ENCODE results near the gene CA10.

Gene CA10

DNA sequence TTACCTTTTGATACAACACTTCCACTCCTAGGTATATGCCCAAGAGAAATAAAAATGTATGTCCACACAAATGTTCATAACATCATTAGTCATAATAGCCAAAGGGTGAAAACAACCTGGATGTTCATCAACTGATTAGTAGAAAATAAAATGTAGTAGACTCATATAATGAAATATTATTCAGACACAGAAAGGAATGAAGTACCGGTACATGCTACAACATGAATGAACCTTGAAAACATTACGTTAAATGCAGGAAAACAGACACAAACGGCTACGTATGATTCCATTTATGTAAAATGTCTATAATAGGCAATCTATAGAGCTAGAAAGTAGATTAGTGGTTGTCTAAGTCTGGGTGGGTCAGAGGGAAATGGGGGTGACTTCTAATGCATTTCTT lies 358.5 kb downstream of the CA10 start:
- H3K9me3 Mint-ChIP-seq: no peaks in the 10 kb centered on the region
- H3K27me3 Mint-ChIP-seq: no peaks in the 10 kb centered on the region
- H3K4me1 Mint-ChIP-seq (ENCODE audit: low read depth in 2 of 2): no peaks in the 10 kb centered on the region
- H3K27ac Mint-ChIP-seq: no peak overlapping the region
- H3K36me3 Mint-ChIP-seq (ENCODE audit: insufficient read depth): no peaks in the 10 kb centered on the region
- no peak for DNase-seq
- ATAC-seq (replicated peaks): no peak
- H3K4me3 Mint-ChIP-seq: no peak overlapping the region

GRCh38 chr17:51799240-51799639 lies 359.3 kb downstream of the CA10 start:
- H3K4me3 Mint-ChIP-seq: no peak overlapping the region
- H3K4me1 Mint-ChIP-seq (ENCODE audit: low read depth in 2 of 2): no peaks in the 10 kb centered on the region
- no peak for ATAC-seq (replicated peaks)
- H3K9me3 Mint-ChIP-seq: no peaks in the 10 kb centered on the region
- H3K27ac Mint-ChIP-seq: no peak overlapping the region
- DNase-seq: no peak
- H3K36me3 Mint-ChIP-seq (ENCODE audit: insufficient read depth): no peaks in the 10 kb centered on the region
- no peaks in the 10 kb centered on the region for H3K27me3 Mint-ChIP-seq

GRCh38 chr17:51797150-51797549 lies 361.4 kb downstream of the CA10 start:
- H3K27ac Mint-ChIP-seq: no peak overlapping the region
- no peaks in the 10 kb centered on the region for H3K4me1 Mint-ChIP-seq (ENCODE audit: low read depth in 2 of 2)
- H3K4me3 Mint-ChIP-seq: no peak overlapping the region
- no peaks in the 10 kb centered on the region for H3K27me3 Mint-ChIP-seq
- no peaks in the 10 kb centered on the region for H3K9me3 Mint-ChIP-seq
- DNase-seq (no peak), ATAC-seq (replicated peaks) (no peak)
- no peaks in the 10 kb centered on the region for H3K36me3 Mint-ChIP-seq (ENCODE audit: insufficient read depth)

- H3K36me3 Mint-ChIP-seq (ENCODE audit: insufficient read depth): no peaks in the 10 kb centered on the region
- H3K9me3 Mint-ChIP-seq: no peaks in the 10 kb centered on the region
- DNase-seq: no peak
- H3K27me3 Mint-ChIP-seq: no peaks in the 10 kb centered on the region
- H3K4me3 Mint-ChIP-seq: no peak overlapping the region
- no peak overlapping the region for H3K27ac Mint-ChIP-seq
- no peaks in the 10 kb centered on the region for H3K4me1 Mint-ChIP-seq (ENCODE audit: low read depth in 2 of 2)
- no peak for ATAC-seq (replicated peaks)
These were observed 362.5 kb downstream of the CA10 start for GRCh38 chr17:51796026-51796425.

- Mint-ChIP-seq H3K36me3 (ENCODE audit: insufficient read depth) (no peaks in the 10 kb centered on the region), H3K27ac (no peak overlapping the region), H3K9me3 (no peaks in the 10 kb centered on the region), H3K27me3 (no peaks in the 10 kb centered on the region), H3K4me1 (ENCODE audit: low read depth in 2 of 2) (no peaks in the 10 kb centered on the region), H3K4me3 (no peak overlapping the region)
- DNase-seq (no peak), ATAC-seq (replicated peaks) (no peak)
These were observed 363.1 kb downstream of the CA10 start for GRCh38 chr17:51795401-51795800.

- Mint-ChIP-seq H3K36me3 (ENCODE audit: insufficient read depth) (no peaks in the 10 kb centered on the region), H3K9me3 (peaks cover 0 to 2% of the 10 kb centered on the region in 2 donors), H3K4me1 (ENCODE audit: low read depth in 2 of 2) (no peaks in the 10 kb centered on the region), H3K27me3 (no peaks in the 10 kb centered on the region), H3K27ac (no peak overlapping the region), H3K4me3 (no peak overlapping the region)
- DNase-seq (no peak), ATAC-seq (replicated peaks) (no peak)
These were observed 364.0 kb downstream of the CA10 start for GRCh38 chr17:51794466-51794865.

DNA sequence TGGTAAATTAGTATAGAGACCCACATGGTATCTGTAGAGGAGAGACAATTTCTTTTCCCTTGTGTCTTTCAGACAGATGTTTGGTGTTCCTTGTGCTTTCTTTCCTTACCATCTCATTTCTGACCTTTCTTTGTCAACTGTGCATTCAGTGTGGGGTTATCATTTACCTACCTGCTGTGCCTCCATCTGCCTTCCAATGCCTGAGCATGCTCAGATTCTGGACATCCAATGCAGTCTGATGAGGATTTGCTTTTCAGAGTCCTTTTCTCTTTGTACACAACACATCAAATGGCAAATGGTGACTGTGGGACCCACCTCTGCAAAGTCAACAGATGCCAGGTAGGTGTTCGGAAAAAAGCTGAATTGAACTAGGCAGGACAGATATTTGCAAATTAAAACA lies 364.8 kb downstream of the CA10 start:
- no peaks in the 10 kb centered on the region for H3K4me1 Mint-ChIP-seq (ENCODE audit: low read depth in 2 of 2)

GRCh38 chr17:51778842-51779241 lies 379.7 kb downstream of the CA10 start:
- DNase-seq (no peak), ATAC-seq (replicated peaks) (no peak)
- H3K4me1 Mint-ChIP-seq (ENCODE audit: low read depth in 2 of 2): no peaks in the 10 kb centered on the region
- H3K27ac Mint-ChIP-seq: no peak overlapping the region
- no peaks in the 10 kb centered on the region for H3K36me3 Mint-ChIP-seq (ENCODE audit: insufficient read depth)
- peaks cover 0 to 9% of the 10 kb centered on the region in 2 donors for H3K27me3 Mint-ChIP-seq
- H3K9me3 Mint-ChIP-seq: no peaks in the 10 kb centered on the region
- H3K4me3 Mint-ChIP-seq: no peak overlapping the region

More for the DNA sequence above, 364.8 kb downstream of the CA10 start:
- Mint-ChIP-seq H3K4me3 (no peak overlapping the region), H3K36me3 (ENCODE audit: insufficient read depth) (no peaks in the 10 kb centered on the region), H3K27ac (no peak overlapping the region), H3K9me3 (peaks cover 0 to 2% of the 10 kb centered on the region in 2 donors), H3K27me3 (no peaks in the 10 kb centered on the region)
- no peak for DNase-seq
- no peak for ATAC-seq (replicated peaks)

- Mint-ChIP-seq H3K4me1 (ENCODE audit: low read depth in 2 of 2) (no peaks in the 10 kb centered on the region), H3K27ac (no peak overlapping the region), H3K4me3 (no peak overlapping the region), H3K9me3 (no peaks in the 10 kb centered on the region), H3K36me3 (ENCODE audit: insufficient read depth) (no peaks in the 10 kb centered on the region), H3K27me3 (peaks cover 9 to 35% of the 10 kb centered on the region in 2 donors)
- ATAC-seq (replicated peaks) (no peak), DNase-seq (no peak)
These were observed 388.3 kb downstream of the CA10 start for GRCh38 chr17:51770027-51770759.

DNA sequence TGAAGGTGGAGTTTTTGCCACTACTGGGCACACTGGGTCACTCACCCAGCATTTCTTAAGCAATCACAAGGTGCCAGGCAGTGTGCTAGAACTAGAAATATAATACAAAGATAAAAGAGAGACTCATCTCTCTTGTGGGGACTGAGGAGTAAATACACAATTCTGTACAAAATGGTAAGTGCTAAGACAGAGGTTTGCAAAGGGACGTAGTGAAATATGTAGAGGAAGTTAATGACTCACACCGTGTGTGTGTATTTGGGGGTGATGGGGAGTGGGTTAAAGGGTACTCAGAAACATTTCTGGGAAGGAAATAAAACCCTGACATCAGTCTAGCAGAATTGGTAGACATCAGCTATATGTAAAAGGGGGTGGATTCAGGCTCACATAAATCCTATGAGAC lies 389.3 kb downstream of the CA10 start:
- peaks cover 14 to 41% of the 10 kb centered on the region in 2 donors for H3K27me3 Mint-ChIP-seq
- DNase-seq (no peak), ATAC-seq (replicated peaks) (no peak)
- H3K4me1 Mint-ChIP-seq (ENCODE audit: low read depth in 2 of 2): no peaks in the 10 kb centered on the region
- no peaks in the 10 kb centered on the region for H3K9me3 Mint-ChIP-seq
- no peak overlapping the region for H3K4me3 Mint-ChIP-seq
- H3K27ac Mint-ChIP-seq: no peak overlapping the region
- H3K36me3 Mint-ChIP-seq (ENCODE audit: insufficient read depth): no peaks in the 10 kb centered on the region

DNA sequence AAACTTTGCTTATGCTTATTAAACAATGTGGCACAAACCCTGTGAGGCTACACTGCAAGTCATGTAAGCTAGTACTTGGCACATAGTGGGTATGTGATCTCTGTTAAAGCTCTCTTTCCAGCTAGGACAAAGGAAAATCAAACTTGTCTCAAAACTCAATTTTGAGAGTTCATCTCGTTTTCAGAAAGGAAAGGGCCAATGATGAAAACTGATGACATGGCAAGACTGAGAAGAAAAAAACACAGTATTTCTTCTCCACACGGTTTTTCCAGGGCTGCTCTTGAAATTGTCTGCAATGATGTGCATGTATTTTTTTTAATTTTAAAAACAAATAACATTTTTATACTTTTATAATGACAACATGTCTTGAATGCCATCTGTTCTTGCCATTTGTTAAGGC lies 389.8 kb downstream of the CA10 start:
- no peaks in the 10 kb centered on the region for H3K36me3 Mint-ChIP-seq (ENCODE audit: insufficient read depth)
- no peak overlapping the region for H3K27ac Mint-ChIP-seq

DNA sequence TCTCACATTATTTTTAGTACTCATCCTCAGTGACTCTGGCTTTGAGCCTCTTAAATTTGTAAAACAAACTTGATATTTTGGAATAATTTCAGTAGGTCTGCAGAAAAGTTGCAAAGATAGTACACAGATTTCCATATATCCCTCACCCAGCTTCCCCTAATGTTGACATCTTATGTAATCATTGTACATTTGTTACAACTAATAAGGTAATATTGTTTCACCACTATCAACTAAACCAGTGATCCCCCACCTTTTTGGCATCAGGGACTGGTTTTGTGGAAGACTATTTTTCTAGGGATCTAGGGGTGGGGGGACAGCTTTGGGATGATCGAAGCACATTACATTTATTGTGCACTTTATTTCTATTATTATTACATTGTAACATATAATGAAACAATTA lies 391.2 kb downstream of the CA10 start:
- H3K9me3 Mint-ChIP-seq: no peaks in the 10 kb centered on the region
- H3K27ac Mint-ChIP-seq: no peak overlapping the region
- H3K4me1 Mint-ChIP-seq (ENCODE audit: low read depth in 2 of 2): no peaks in the 10 kb centered on the region
- H3K4me3 Mint-ChIP-seq: no peak overlapping the region
- ATAC-seq (replicated peaks) (no peak), DNase-seq (no peak)
- H3K36me3 Mint-ChIP-seq (ENCODE audit: insufficient read depth): no peaks in the 10 kb centered on the region
- H3K27me3 Mint-ChIP-seq: peaks cover 30 to 58% of the 10 kb centered on the region in 2 donors

More for the DNA sequence above, 389.8 kb downstream of the CA10 start:
- Mint-ChIP-seq H3K4me1 (ENCODE audit: low read depth in 2 of 2) (no peaks in the 10 kb centered on the region), H3K9me3 (no peaks in the 10 kb centered on the region), H3K27me3 (peaks cover 18 to 46% of the 10 kb centered on the region in 2 donors), H3K4me3 (no peak overlapping the region)
- DNase-seq: no peak
- ATAC-seq (replicated peaks): no peak

GRCh38 chr17:51765282-51766135 lies 393.0 kb downstream of the CA10 start:
- Mint-ChIP-seq H3K36me3 (ENCODE audit: insufficient read depth) (no peaks in the 10 kb centered on the region), H3K27ac (no peak overlapping the region), H3K27me3 (peaks cover 33 to 53% of the 10 kb centered on the region in 2 donors), H3K9me3 (no peaks in the 10 kb centered on the region), H3K4me3 (no peak overlapping the region), H3K4me1 (ENCODE audit: low read depth in 2 of 2) (no peaks in the 10 kb centered on the region)
- ATAC-seq (replicated peaks) (no peak), DNase-seq (no peak)
